OCI-LY3 (cell line): ENCODE measurements around the gene PDPN.

Experiments
- H2AFZ ChIP-seq: fragments of 200-600, 300-600 bp; shearing (Covaris generic); 2 replicates; pipeline ENCODE4 v1.6.0; 2014; ENCODE audit warnings: antibody characterized with exemption, low read depth, low read length
- H3K27ac ChIP-seq: fragments of 200-600, 300-600 bp; sonication (generic); 2 replicates; pipeline ENCODE4 v1.5.1; 2014; ENCODE audit warnings: mild to moderate bottlenecking, low read length, moderate library complexity, mixed read lengths
- H3K27me3 ChIP-seq: fragments of 200-600, 300-600 bp; sonication (generic); 2 replicates; pipeline ENCODE4 v1.6.1; 2014; ENCODE audit warnings: low read depth, low read length, mixed read lengths
- H3K36me3 ChIP-seq: fragments of 200-600, 300-600 bp; sonication (generic); replicated peaks from 2 replicates; pipeline ENCODE3; 2014; ENCODE audit warnings: low read depth, low read length, mixed read lengths
- H3K4me1 ChIP-seq: fragments of 300-600, 200-600 bp; sonication (generic); 2 replicates; pipeline ENCODE4 v1.6.1; 2014; ENCODE audit warnings: low read length, mixed read lengths
- H3K4me2 ChIP-seq: fragments of 200-600, 300-600 bp; sonication (generic); 2 replicates; pipeline ENCODE4 v1.6.1; 2014; ENCODE audit warnings: low read length, mixed read lengths
- H3K4me3 ChIP-seq: fragments of 300-600, 200-600 bp; sonication (generic); 2 replicates; pipeline ENCODE4 v1.5.1; 2014; ENCODE audit warnings: antibody characterized with exemption, mild to moderate bottlenecking, low read length, moderate library complexity
- H3K79me2 ChIP-seq: fragments of 300-600, 200-600 bp; shearing (Covaris generic); 2 replicates; pipeline ENCODE4 v1.6.1; 2014; ENCODE audit warnings: mild to moderate bottlenecking, low read length, mixed read lengths
- H3K9ac ChIP-seq: fragments of 300-600, 200-600 bp; shearing (Covaris generic); 2 replicates; pipeline ENCODE4 v1.6.0; 2014; ENCODE audit warnings: mild to moderate bottlenecking, low read length, moderate library complexity
- H3K9me3 ChIP-seq: fragments of 200-600, 300-600 bp; shearing (Covaris generic); 2 replicates; pipeline ENCODE4 v1.6.1; 2014; ENCODE audit warnings: low read length, mixed read lengths; ENCODE audit not compliant: insufficient read depth
- H4K20me1 ChIP-seq: fragments of 200-600, 300-600 bp; sonication (generic); 2 replicates; pipeline ENCODE4 v1.6.1; 2016; ENCODE audit warnings: low read length, mixed read lengths; ENCODE audit not compliant: insufficient read depth
- CTCF ChIP-seq: fragments of 200-600, 300-600 bp; sonication (generic); IDR thresholded peaks from 2 replicates; pipeline ENCODE4 v1.5.1; 2014; ENCODE audit warnings: antibody characterized with exemption, low read length, low read depth
- EZH2phosphoT487 ChIP-seq: fragments of 200-600 bp; shearing (Covaris generic); IDR thresholded peaks from 2 replicates; pipeline ENCODE4 v1.6.1; 2018; ENCODE audit warnings: antibody characterized with exemption, mixed run types, low read depth

Gene PDPN

DNA sequence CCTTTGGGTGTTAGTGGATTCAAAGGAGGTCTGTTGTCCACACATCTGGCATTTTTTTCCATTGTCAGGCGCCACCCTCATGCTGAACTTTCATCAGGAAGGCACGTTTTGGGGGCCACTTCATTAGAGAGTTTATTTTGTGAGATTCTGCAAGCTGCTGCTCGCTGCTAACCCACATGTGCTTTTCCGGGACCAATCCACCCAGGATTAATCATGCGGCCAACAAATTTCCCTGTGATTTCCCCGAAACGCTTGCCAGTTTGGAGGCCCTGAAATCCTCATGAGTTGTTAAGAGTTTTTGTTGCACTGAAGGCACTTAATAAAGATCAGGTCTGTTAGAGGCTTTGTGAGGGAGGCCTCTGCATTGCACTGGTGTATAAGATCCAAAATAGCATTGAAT, 2.4 kb downstream of the PDPN start:
- TF ChIP-seq EZH2phosphoT487: no peak
- no peak for TF ChIP-seq CTCF
- Histone ChIP-seq H3K79me2 (no peaks in the 10 kb centered on the region), H3K4me2 (no peak overlapping the region)

GRCh38 chr1:13587256-13588030, 3.8 kb downstream of the PDPN start:
- H3K79me2 ChIP-seq: no peaks in the 10 kb centered on the region
- no peak overlapping the region for H3K27ac ChIP-seq
- H3K4me2 ChIP-seq: no peak overlapping the region
- no peak overlapping the region for H2AFZ ChIP-seq
- no peaks in the 10 kb centered on the region for H4K20me1 ChIP-seq
- no peak for TF ChIP-seq CTCF
- no peak for TF ChIP-seq EZH2phosphoT487
- H3K9me3 ChIP-seq: no peaks in the 10 kb centered on the region
- H3K27me3 ChIP-seq: peaks cover 6% of the 10 kb centered on the region; the same call in 1 of the 2 replicates
- no peaks in the 10 kb centered on the region for H3K36me3 ChIP-seq
- H3K4me3 ChIP-seq: no peak overlapping the region
- no peaks in the 10 kb centered on the region for H3K4me1 ChIP-seq
- no peak overlapping the region for H3K9ac ChIP-seq

More for the DNA sequence above, 2.4 kb downstream of the PDPN start:
- no peak overlapping the region for H3K27ac ChIP-seq
- H3K4me1 ChIP-seq: no peaks in the 10 kb centered on the region
- H2AFZ ChIP-seq: no peak overlapping the region
- no peak overlapping the region for H3K9ac ChIP-seq
- H3K27me3 ChIP-seq: peaks cover 9% of the 10 kb centered on the region; the same call in 1 of the 2 replicates
- no peaks in the 10 kb centered on the region for H4K20me1 ChIP-seq
- no peaks in the 10 kb centered on the region for H3K36me3 ChIP-seq
- no peak overlapping the region for H3K4me3 ChIP-seq
- no peaks in the 10 kb centered on the region for H3K9me3 ChIP-seq

- no peaks in the 10 kb centered on the region for H3K79me2 ChIP-seq
- no peaks in the 10 kb centered on the region for H3K4me1 ChIP-seq
- H3K4me2 ChIP-seq: no peak overlapping the region
- H2AFZ ChIP-seq: no peak overlapping the region
- H3K27ac ChIP-seq: no peak overlapping the region
- H3K36me3 ChIP-seq: no peaks in the 10 kb centered on the region
- no peaks in the 10 kb centered on the region for H3K9me3 ChIP-seq
- H3K9ac ChIP-seq: no peak overlapping the region
- no peak overlapping the region for H3K4me3 ChIP-seq
- TF ChIP-seq CTCF (no peak), EZH2phosphoT487 (no peak)
- no peaks in the 10 kb centered on the region for H4K20me1 ChIP-seq
- H3K27me3 ChIP-seq: peaks cover 6% of the 10 kb centered on the region; the same call in 1 of the 2 replicates
Measured at GRCh38 chr1:13588946-13589796, 5.5 kb downstream of the PDPN start.

DNA sequence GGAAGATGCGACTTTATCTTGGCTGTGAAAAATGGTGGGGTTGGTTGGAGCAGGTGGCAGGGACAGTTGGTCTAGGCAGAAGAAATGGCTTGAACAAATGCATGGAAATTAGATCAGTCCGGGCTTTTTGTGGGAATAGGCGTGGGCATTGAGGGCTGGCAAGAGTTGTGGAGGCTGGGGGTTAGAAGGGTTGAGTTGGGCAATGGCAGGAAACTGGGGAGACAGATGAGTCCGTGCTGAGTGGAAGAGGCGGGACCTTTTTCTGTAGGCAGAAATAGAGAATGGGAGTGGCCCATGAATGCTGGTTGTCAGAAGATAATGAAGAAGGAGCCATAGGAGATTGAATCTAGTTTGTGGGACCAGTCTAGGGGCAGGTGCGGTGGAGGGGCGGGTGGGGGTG, 6.9 kb downstream of the PDPN start:
- Histone ChIP-seq H3K27me3 (peaks cover 6% of the 10 kb centered on the region; the same call in 1 of the 2 replicates), H3K4me3 (no peak overlapping the region), H3K36me3 (no peaks in the 10 kb centered on the region), H3K27ac (no peak overlapping the region), H3K4me2 (no peak overlapping the region), H3K9ac (no peak overlapping the region), H4K20me1 (no peaks in the 10 kb centered on the region), H3K4me1 (no peaks in the 10 kb centered on the region), H3K79me2 (no peaks in the 10 kb centered on the region), H3K9me3 (no peaks in the 10 kb centered on the region), H2AFZ (no peak overlapping the region)
- TF ChIP-seq CTCF: no peak
- no peak for TF ChIP-seq EZH2phosphoT487
